G401 (cell line): Measurements from ENCODE around the gene TLK1. TPM values are rescaled to one million over a fixed set of nuclear protein-coding genes. Genes with fewer than 3 reads are reported as not detected.
A peak's percentile ranks its signal among the peaks of the same experiment; 100 is the strongest.

Experiments used
- DNase-seq: peaks from one replicate; pipeline ENCODE4 v3.0.0-alpha.2; 2015; ENCODE audit warnings: low spot score
- in situ Hi-C: cut with HindIII; loops from 2 replicates; pipeline ENCODE4 v1.10.0; 2016; ENCODE audit warnings: low sequenced_read_pairs, mixed read lengths
- total RNA-seq: library from RNA; depleted of rRNA; stranded (reverse); fragments of >200 nt; shearing (Covaris generic); gene quantifications from 2 replicates; pipeline ENCODE4 v1.2.3, GENCODE V29; 2014

TLK1 gene
- total RNA-seq, 1 experiment from 2014 or later = 14.3 TPM

DNA sequence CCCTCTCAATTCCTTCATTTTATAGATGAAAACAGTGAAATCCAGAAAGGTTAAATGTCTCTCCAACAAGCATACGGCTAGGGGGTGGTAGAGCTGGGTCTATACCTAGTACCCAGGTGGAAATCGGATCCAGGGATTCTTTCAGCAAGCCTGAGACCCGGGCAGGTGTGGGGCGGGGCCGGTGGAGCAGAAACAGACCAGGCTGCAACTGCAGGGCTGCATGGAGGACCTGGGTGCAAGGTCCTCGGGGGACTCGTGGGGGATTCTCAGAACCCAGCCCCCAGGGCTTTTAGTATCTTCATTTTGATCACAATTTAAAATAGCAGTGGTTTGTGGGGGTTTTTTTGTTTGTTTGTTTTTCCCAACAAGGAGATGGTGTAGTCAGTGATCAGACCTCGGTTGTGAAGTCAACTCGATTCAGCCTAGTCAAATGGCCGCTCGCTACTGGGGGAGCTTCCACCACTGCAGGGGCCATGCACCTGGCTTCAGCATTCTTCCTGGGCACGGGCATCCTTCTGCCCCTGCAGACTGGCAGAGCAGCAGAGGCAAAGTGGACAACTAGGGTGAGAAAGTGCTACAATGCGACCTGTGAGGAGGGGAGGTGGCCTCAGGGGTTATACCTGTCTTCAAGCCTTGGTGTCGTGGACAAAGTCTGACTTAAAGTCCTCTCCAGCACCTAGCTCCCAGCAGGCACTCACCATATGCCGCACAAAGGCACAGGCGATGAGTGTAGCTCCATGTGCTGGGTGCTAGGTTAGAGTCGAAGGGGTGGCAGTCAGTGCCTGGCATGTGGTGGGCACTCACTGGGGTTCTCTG is 185.4 kb downstream of the TLK1 start:
- no peak for DNase-seq
- in situ Hi-C loops = no loop called here

GRCh38 chr2:170974304-170974993 is 186.2 kb downstream of the TLK1 start:
- in situ Hi-C loops = no loop called here
- no peak for DNase-seq

DNA sequence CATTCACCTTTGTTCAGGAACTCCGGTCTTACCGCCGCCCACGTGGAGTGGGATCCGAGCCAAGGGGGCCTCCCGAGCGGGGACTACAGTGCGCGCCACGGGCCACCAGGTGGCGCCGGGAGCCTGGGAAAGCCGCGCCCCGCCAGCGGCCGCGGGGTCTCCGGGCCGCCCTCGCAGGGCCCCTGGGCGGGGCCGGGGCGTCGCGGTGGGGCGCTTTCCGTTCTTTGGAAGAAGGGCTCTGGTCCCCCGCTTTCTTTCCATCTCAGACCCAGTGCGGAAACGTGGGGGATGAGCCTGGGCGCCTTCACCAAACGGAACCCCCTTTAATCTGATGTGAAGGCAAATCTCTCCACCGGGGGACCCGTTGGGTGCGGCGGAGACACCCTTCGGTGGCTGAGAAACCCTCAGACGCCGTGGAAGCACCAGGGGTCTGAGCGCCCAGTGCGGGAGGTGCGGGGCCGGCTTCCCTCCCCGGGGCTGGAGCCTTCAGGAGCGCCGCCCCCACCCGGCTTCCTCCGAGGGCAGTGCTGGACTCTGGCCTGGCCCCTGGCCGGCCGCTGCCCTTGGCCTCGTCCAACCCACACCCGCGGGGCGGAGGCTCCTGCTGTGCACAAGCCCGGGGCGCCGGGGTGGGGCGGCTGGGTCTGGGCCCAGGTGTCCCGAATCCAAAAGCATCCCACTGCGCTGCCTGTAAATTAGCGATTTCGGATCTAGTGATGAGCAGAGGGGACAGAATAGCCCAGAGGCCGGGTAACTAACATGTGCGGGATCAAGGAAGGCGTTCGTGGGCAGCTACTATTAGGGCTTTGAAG is 187.0 kb downstream of the TLK1 start:
- DNase-seq = peak; percentile 79
- in situ Hi-C loops = no loop called here

DNA sequence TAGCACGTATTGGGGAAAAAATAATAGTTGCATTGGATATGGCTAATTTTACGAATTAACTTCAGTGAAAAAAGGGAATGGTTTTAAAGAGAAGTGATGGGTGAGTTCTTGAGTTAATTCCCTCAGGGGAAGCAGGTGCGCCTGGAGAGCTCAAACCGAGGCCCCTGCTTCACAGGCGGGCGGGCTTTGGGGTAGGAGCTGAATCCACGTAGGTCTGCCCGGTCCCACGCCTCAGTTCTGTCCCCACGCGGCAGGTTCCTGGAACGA is 187.5 kb downstream of the TLK1 start:
- in situ Hi-C loops = no loop called here
- DNase-seq = no peak

GRCh38 chr2:170972296-170973224 is 188.1 kb downstream of the TLK1 start:
- in situ Hi-C loops = no loop called here
- DNase-seq = peak; percentile 31

- no peak for DNase-seq
- in situ Hi-C loops = no loop called here
Observed at GRCh38 chr2:170971071-170971470, 189.6 kb downstream of the TLK1 start.

DNA sequence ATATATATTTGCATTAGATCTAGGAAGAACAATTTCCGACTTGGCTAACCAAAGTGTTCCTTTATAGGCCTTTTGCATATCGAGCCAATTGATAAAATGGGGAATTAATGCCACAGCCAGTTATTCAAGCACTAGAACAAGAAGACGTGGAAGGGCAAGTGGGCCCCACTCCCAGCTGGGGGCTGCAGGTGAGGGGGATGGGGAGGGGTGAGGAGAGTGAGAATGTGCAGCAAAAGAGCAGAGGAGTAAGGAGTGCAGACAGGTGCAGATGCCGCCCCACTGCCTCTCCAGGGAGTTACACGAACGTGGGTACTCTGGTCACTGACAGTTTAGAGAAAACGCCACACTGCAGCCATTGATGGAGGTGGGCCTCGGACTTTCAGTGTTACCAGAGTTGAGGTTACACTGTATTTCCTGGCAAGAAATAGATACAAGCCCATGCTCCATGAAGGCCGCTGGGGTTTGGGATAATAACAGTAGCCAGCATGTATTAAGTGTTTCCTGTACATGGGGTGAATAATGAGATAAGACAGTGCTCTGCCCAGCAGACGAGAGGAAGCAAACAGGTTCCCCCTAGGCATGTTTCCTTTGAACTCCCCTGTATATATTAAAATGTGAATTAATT is 190.7 kb downstream of the TLK1 start:
- in situ Hi-C loops = no loop called here
- DNase-seq = no peak

- in situ Hi-C loops = no loop called here
Observed at GRCh38 chr2:170969030-170969429, 191.7 kb downstream of the TLK1 start.

GRCh38 chr2:170968205-170969003 is 192.3 kb downstream of the TLK1 start:
- in situ Hi-C loops = no loop called here
- DNase-seq = no peak

More at GRCh38 chr2:170969030-170969429, 191.7 kb downstream of the TLK1 start:
- no peak for DNase-seq

GRCh38 chr2:170967553-170967952 is 193.1 kb downstream of the TLK1 start:
- no peak for DNase-seq
- in situ Hi-C loops = no loop called here

- peak; percentile 9 for DNase-seq
Observed at GRCh38 chr2:170966648-170967396, 193.9 kb downstream of the TLK1 start.

DNA sequence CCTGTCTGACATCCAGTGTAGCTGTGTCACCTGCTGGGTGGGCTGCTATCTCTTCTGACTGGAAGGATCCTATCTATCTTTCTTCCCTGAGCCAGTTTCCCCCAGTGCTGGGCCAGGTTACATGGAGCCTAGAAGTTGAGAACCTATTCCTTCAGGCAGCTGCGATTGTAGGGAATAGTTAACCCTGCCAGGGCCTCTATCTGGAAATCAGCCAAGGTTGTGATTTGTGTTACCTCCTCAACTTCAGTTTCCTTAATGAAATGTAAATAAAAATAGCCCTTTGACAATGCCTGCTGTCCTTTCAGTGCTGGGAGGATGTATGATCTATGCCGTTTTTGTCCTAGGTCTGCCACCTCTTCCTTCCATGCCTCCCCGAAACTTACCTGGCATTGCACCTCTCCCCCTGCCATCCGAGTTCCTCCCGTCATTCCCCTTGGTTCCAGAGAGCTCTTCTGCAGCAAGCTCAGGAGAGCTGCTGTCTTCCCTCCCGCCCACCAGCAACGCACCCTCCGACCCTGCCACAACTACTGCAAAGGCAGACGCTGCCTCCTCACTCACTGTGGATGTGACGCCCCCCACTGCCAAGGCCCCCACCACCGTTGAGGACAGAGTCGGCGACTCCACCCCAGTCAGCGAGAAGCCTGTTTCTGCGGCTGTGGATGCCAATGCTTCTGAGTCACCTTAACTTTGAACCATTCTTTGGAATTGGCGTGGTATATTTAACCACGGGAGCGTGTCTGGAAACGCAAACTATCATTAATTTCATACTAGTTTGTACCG is 195.1 kb downstream of the TLK1 start:
- in situ Hi-C loops = no loop called here
- DNase-seq = no peak

More at GRCh38 chr2:170966648-170967396, 193.9 kb downstream of the TLK1 start:
- in situ Hi-C loops = no loop called here

GRCh38 chr2:170963386-170963785 is 197.3 kb downstream of the TLK1 start:
- no peak for DNase-seq
- in situ Hi-C loops = no loop called here

GRCh38 chr2:170953941-170954340 is 206.8 kb downstream of the TLK1 start:
- DNase-seq = no peak
- in situ Hi-C loops = no loop called here

GRCh38 chr2:170950221-170950761 is 210.4 kb downstream of the TLK1 start:
- in situ Hi-C loops = no loop called here
- DNase-seq = no peak

- no peak for DNase-seq
- in situ Hi-C loops = no loop called here
Observed at GRCh38 chr2:170949415-170949814, 211.3 kb downstream of the TLK1 start.
